HepG2 (cell line): ENCODE data around the gene CEBPB. TPM values are rescaled to one million over a fixed set of nuclear protein-coding genes. Genes with fewer than 3 reads are reported as not detected.
A peak's percentile ranks its signal among the peaks of the same experiment; 100 is the strongest.

Source experiments
- CBX5 ChIP-seq: sonication (generic); formaldehyde crosslinking; IDR thresholded peaks from 2 replicates; pipeline ENCODE4 v1.4.0; 2020; ENCODE audit warnings: missing genetic modification reagents, borderline replicate concordance
- ETV6 ChIP-seq: sonication (generic); formaldehyde crosslinking; conservative IDR thresholded peaks from 2 replicates; pipeline ENCODE4 v1.4.0; 2020; ENCODE audit warnings: missing genetic modification reagents
- HDAC1 ChIP-seq: sonication (generic); formaldehyde crosslinking; IDR thresholded peaks from 2 replicates; pipeline ENCODE4 v1.5.1; 2020; ENCODE audit warnings: mild to moderate bottlenecking, missing genetic modification reagents
- LRRFIP1 ChIP-seq: sonication (generic); formaldehyde crosslinking; conservative IDR thresholded peaks from 2 replicates; pipeline ENCODE4 v1.4.0; 2020; ENCODE audit warnings: missing genetic modification reagents
- NR2F2 ChIP-seq: IDR thresholded peaks from 2 replicates; pipeline ENCODE4 v1.6.1; 2012; ENCODE audit warnings: low read depth, inconsistent platforms, borderline replicate concordance
- SALL1 ChIP-seq: sonication (generic); formaldehyde crosslinking; IDR thresholded peaks from 2 replicates; pipeline ENCODE4 v1.8.0; 2022; ENCODE audit warnings: mild to moderate bottlenecking, missing genetic modification reagents
- TRIM22 ChIP-seq: fragments of 450-650 bp; IDR thresholded peaks from 2 replicates; pipeline ENCODE4 v1.6.1; 2017
- ZBTB40 ChIP-seq, 2 experiments: fragments of 450-650 bp in 1 of 2; sonication (generic) in 1 of 2; formaldehyde crosslinking in 1 of 2; IDR thresholded peaks; 2 replicates each; pipeline versions ENCODE4 v1.6.1 to v1.8.0; 2016 to 2022; ENCODE audit warnings: antibody characterized with exemption in 1 of 2, mild to moderate bottlenecking in 1 of 2, missing genetic modification reagents in 1 of 2
- ZFP62 ChIP-seq: sonication (generic); formaldehyde crosslinking; IDR thresholded peaks from 2 replicates; pipeline ENCODE4 v1.4.0; 2020; ENCODE audit warnings: missing genetic modification reagents
- ZKSCAN5 ChIP-seq: sonication (generic); formaldehyde crosslinking; IDR thresholded peaks from 2 replicates; pipeline ENCODE4 v1.5.1; 2020; ENCODE audit warnings: mild to moderate bottlenecking, missing genetic modification reagents
- ZNF275 ChIP-seq: sonication (generic); formaldehyde crosslinking; IDR thresholded peaks from 2 replicates; pipeline ENCODE4 v1.8.0; 2022; ENCODE audit warnings: missing genetic modification reagents, mild to moderate bottlenecking, inconsistent platforms, borderline replicate concordance
- ZNF331 ChIP-seq: sonication (generic); formaldehyde crosslinking; IDR thresholded peaks from 2 replicates; pipeline ENCODE4 v1.4.0; 2020; ENCODE audit warnings: missing genetic modification reagents
- ZNF7 ChIP-seq: IDR thresholded peaks from 2 replicates; pipeline ENCODE4 v1.6.1; 2016; ENCODE audit warnings: missing biosample characterization, missing genetic modification reagents
- polyA plus RNA-seq, 8 experiments: library from polyadenylated mRNA; depleted of rRNA in 3 of 8; stranded (reverse) in 7 of 8; unstranded in 1 of 8; fragments of >200 nt; fragmentation: Illumina TruSeq in 4 of 8; extraction: Trizol in 4 of 8; gene quantifications; 2 replicates each; pipeline versions ENCODE4 v1.2.1 to v1.2.3, GENCODE V29; 2011 to 2016; ENCODE audit warnings: low read depth in 4 of 8, missing spikeins in 1 of 8, mixed read lengths in 1 of 8; ENCODE audit not compliant: insufficient read depth in 1 of 8
- total RNA-seq, 5 experiments: library from RNA; depleted of rRNA; stranded (reverse); fragments of >200 nt; fragmentation: Illumina TruSeq; extraction: Trizol; gene quantifications; 2 replicates each; pipeline ENCODE4 v1.2.3, GENCODE V29; 2016; ENCODE audit warnings: low read depth in 1 of 5

CEBPB gene
- total and polyA plus RNA-seq, 2 of the 13 experiments (the other 11 are each of a cell fraction or from before 2014, with no cell fraction given), result 18.5 to 28.2 TPM

GRCh38 chr20:50152394-50153152, 38.1 kb upstream of the CEBPB start (continued):
- TF ChIP-seq ZBTB40 (IDR thresholded peaks at IDR 0.05) (no peak), ZBTB40 (CRISPR knock-in tag; IDR thresholded peaks at IDR 0.05) (0 out of 2 replicates have a peak, but pooled peaks have one; percentile 5), NR2F2 (no peak), LRRFIP1 (no peak), ETV6 (CRISPR knock-in tag) (no peak), HDAC1 (peak; percentile 15; the same call in 1 of the 2 replicates), ZNF275 (no peak), TRIM22 (no peak), CBX5 (peak; percentile 5; the same call in 1 of the 2 replicates), ZKSCAN5 (CRISPR knock-in tag) (no peak), ZNF331 (CRISPR knock-in tag) (no peak), SALL1 (CRISPR knock-in tag) (no peak), ZFP62 (CRISPR knock-in tag) (no peak), ZNF7 (CRISPR knock-in tag) (no peak)
